K562 (cell line): ENCODE data around the gene GPR32. TPM values are rescaled to one million over a fixed set of nuclear protein-coding genes. Genes with fewer than 3 reads are reported as not detected.

Source experiments
- ARHGAP35 ChIP-seq: fragments of 450-650 bp; IDR thresholded peaks from 2 replicates; pipeline ENCODE4 v1.6.1; 2018; ENCODE audit not compliant: partially characterized antibody
- GABPA ChIP-seq: fragments of 200-800 bp; sonication (Bioruptor generic); conservative IDR thresholded peaks from 2 replicates; pipeline ENCODE4 v1.6.1; 2016; ENCODE audit warnings: low read depth, missing genetic modification characterization, missing compliant biosample characterization
- LEF1 ChIP-seq: fragments of 450-650 bp; IDR thresholded peaks from 2 replicates; pipeline ENCODE4 v1.6.1; 2016; ENCODE audit warnings: mild to moderate bottlenecking
- MCM3 ChIP-seq: fragments of 450-650 bp; IDR thresholded peaks from 2 replicates; pipeline ENCODE4 v1.6.1; 2016
- MGA ChIP-seq: fragments of 450-650 bp; IDR thresholded peaks from 2 replicates; pipeline ENCODE4 v1.6.1; 2016; ENCODE audit warnings: mild to moderate bottlenecking, moderate library complexity
- MTA3 ChIP-seq: fragments of 450-650 bp; formaldehyde crosslinking; IDR thresholded peaks from 2 replicates; pipeline ENCODE4 v1.6.1; 2017; ENCODE audit warnings: mild to moderate bottlenecking, borderline replicate concordance
- POU5F1 ChIP-seq: fragments of 150-350 bp; IDR thresholded peaks from 2 replicates; pipeline ENCODE4 v1.6.1; 2014; ENCODE audit warnings: borderline replicate concordance, low read length, low read depth, mild to moderate bottlenecking; ENCODE audit not compliant: partially characterized antibody
- SLC30A9 ChIP-seq: fragments of 250-450 bp; sonication (Bioruptor Pico); IDR thresholded peaks from 2 replicates; pipeline ENCODE4 v1.8.0; 2022; ENCODE audit warnings: mild to moderate bottlenecking, moderate library complexity
- TBP ChIP-seq: optimal IDR thresholded peaks from 2 replicates; pipeline ENCODE3; 2011; ENCODE audit warnings: low read depth, low read length, improper control_type of control experiment
- TCF7 ChIP-seq: sonication (generic); IDR thresholded peaks from 2 replicates; pipeline ENCODE4 v1.6.1; 2016; ENCODE audit warnings: antibody characterized with exemption, borderline replicate concordance
- polyA plus RNA-seq, 8 experiments: library from polyadenylated mRNA; depleted of rRNA in 4 of 8; stranded (reverse) in 5 of 8; unstranded in 3 of 8; fragments of >200 nt; fragmentation: Nextera tagmentation in 2 of 8; fragmentation: Illumina TruSeq in 1 of 8; extraction: Ambion mirVana in 2 of 8; extraction: Trizol in 1 of 8; gene quantifications; 2 replicates each; pipeline versions ENCODE4 v1.2.1 to v1.2.3, GENCODE V29; 2011 to 2014; ENCODE audit warnings: inconsistent platforms in 1 of 8, missing spikeins in 1 of 8
- total RNA-seq, 7 experiments: library from RNA; depleted of rRNA in 6 of 7; stranded (reverse); fragments of >200 nt in 6 of 7; fragmentation: Illumina TruSeq in 2 of 7; extraction: Trizol in 2 of 7; gene quantifications; 2 replicates each; pipeline versions ENCODE4 v1.2.1 to v1.2.3, GENCODE V29; 2011 to 2021; ENCODE audit warnings: low replicate concordance in 1 of 7
- TF ChIP-seq, protein P1 (sequence below), 2 experiments: fragments of 450-650 bp; IDR thresholded peaks; 2 replicates each; pipeline ENCODE4 v1.6.1; 2016
- TF ChIP-seq, protein P2 (sequence below): fragments of 150-350 bp; conservative IDR thresholded peaks from 2 replicates; pipeline ENCODE4 v1.6.1; 2014; ENCODE audit warnings: low read length

Gene GPR32
- total and polyA plus RNA-seq, 9 of the 15 experiments (the other 6 are each of a cell fraction or from before 2014, with no cell fraction given): not detected

DNA sequence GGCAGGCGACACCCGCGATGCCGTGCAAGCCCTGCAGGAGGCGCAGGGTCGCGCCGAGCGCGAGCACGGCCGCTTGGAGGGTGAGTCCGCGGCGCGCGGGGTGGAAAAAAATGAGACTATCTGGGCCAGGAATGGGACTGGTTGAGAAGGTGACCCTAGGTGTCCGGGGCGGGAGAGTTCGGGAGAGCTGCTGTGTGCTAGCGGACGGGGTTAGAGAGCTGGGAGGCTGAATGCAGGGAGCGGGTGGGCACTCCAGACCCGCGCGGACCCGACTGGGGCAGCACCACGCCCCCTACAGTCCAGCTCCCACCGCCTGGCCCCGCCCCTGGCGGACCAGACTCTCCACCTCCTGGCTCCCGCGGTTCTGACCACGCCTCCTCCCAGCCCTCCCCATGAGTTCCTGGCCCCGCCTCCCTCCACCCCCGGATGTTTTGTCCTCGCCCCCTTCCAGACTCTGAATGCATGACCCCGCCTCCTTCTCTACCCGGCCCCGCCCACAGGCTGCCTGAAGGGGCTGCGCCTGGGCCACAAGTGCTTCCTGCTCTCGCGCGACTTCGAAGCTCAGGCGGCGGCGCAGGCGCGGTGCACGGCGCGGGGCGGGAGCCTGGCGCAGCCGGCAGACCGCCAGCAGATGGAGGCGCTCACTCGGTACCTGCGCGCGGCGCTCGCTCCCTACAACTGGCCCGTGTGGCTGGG lies 45.6 kb upstream of the GPR32 start (continued):
- TF ChIP-seq, protein P1, sequence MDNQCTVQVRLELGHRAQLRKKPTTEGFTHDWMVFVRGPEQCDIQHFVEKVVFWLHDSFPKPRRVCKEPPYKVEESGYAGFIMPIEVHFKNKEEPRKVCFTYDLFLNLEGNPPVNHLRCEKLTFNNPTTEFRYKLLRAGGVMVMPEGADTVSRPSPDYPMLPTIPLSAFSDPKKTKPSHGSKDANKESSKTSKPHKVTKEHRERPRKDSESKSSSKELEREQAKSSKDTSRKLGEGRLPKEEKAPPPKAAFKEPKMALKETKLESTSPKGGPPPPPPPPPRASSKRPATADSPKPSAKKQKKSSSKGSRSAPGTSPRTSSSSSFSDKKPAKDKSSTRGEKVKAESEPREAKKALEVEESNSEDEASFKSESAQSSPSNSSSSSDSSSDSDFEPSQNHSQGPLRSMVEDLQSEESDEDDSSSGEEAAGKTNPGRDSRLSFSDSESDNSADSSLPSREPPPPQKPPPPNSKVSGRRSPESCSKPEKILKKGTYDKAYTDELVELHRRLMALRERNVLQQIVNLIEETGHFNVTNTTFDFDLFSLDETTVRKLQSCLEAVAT (IDR thresholded peaks at IDR 0.05): peak; percentile 51 to 75; a peak in 2 of 4 replicates
- TF ChIP-seq TCF7 (0 out of 2 replicates have a peak, but pooled peaks have one; percentile 57), ARHGAP35 (no peak), TBP (peak; percentile 87), GABPA (tag) (peak; percentile 63), SLC30A9 (CRISPR knock-in tag) (no peak), MGA (no peak), LEF1 (0 out of 2 replicates have a peak, but pooled peaks have one; percentile 20), MTA3 (peak; percentile 73; the same call in 1 of the 2 replicates), MCM3 (no peak), POU5F1 (no peak)
- TF ChIP-seq, protein P2, sequence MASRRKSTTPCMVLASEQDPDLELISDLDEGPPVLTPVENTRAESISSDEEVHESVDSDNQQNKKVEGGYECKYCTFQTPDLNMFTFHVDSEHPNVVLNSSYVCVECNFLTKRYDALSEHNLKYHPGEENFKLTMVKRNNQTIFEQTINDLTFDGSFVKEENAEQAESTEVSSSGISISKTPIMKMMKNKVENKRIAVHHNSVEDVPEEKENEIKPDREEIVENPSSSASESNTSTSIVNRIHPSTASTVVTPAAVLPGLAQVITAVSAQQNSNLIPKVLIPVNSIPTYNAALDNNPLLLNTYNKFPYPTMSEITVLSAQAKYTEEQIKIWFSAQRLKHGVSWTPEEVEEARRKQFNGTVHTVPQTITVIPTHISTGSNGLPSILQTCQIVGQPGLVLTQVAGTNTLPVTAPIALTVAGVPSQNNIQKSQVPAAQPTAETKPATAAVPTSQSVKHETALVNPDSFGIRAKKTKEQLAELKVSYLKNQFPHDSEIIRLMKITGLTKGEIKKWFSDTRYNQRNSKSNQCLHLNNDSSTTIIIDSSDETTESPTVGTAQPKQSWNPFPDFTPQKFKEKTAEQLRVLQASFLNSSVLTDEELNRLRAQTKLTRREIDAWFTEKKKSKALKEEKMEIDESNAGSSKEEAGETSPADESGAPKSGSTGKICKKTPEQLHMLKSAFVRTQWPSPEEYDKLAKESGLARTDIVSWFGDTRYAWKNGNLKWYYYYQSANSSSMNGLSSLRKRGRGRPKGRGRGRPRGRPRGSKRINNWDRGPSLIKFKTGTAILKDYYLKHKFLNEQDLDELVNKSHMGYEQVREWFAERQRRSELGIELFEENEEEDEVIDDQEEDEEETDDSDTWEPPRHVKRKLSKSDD: peak; percentile 52; the same call in 1 of the 2 replicates
